ENCODE data around the gene ANKMY1. TPM values are rescaled to one million over a fixed set of nuclear protein-coding genes. Genes with fewer than 3 reads are reported as not detected.
A peak's percentile ranks its signal among the peaks of the same experiment; 100 is the strongest.

ANKMY1 gene
- total RNA-seq, 3 donors from 2014 or later (not counting 1 experiment from before 2014, with no cell fraction given): 43.8 to 51.5 (median 46.6) TPM

GRCh38 chr2:240506406-240507059 is 51.3 kb downstream of the ANKMY1 start:
- H3K27me3 Mint-ChIP-seq (ENCODE audit: low read depth in 2 of 2): no peaks in the 10 kb centered on the region
- H3K36me3 ChIP-seq (ENCODE audit: control insufficient read depth, insufficient read depth, low read length): no peaks in the 10 kb centered on the region
- 89% methylated on average over 17 of the region's 17 CpGs for WGBS (ENCODE audit: insufficient coverage)
- no peak overlapping the region for H3K4me3 ChIP-seq (ENCODE audit: low read length)
- TF ChIP-seq, protein P1, sequence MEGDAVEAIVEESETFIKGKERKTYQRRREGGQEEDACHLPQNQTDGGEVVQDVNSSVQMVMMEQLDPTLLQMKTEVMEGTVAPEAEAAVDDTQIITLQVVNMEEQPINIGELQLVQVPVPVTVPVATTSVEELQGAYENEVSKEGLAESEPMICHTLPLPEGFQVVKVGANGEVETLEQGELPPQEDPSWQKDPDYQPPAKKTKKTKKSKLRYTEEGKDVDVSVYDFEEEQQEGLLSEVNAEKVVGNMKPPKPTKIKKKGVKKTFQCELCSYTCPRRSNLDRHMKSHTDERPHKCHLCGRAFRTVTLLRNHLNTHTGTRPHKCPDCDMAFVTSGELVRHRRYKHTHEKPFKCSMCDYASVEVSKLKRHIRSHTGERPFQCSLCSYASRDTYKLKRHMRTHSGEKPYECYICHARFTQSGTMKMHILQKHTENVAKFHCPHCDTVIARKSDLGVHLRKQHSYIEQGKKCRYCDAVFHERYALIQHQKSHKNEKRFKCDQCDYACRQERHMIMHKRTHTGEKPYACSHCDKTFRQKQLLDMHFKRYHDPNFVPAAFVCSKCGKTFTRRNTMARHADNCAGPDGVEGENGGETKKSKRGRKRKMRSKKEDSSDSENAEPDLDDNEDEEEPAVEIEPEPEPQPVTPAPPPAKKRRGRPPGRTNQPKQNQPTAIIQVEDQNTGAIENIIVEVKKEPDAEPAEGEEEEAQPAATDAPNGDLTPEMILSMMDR (IDR thresholded peaks at IDR 0.05): no peak
- intact Hi-C loops (cut with micrococcal nuclease): no loop called here
- no peaks in the 10 kb centered on the region for H3K27me3 ChIP-seq (ENCODE audit: control insufficient read depth, insufficient read depth, low read length)
- H3K27ac Mint-ChIP-seq: no peak overlapping the region
- H3K9me3 ChIP-seq (ENCODE audit: control insufficient read depth, insufficient read depth, low read length): no peaks in the 10 kb centered on the region
- peaks cover 0 to 5% of the 10 kb centered on the region in 2 donors for H3K4me1 Mint-ChIP-seq
- no peak for DNase-seq
- no peaks in the 10 kb centered on the region for H3K9me3 Mint-ChIP-seq
- no peak overlapping the region for H3K4me3 Mint-ChIP-seq
- H3K36me3 Mint-ChIP-seq: no peaks in the 10 kb centered on the region
- no peaks in the 10 kb centered on the region for H3K4me1 ChIP-seq (ENCODE audit: control insufficient read depth, insufficient read depth, low read length)
- no peak overlapping the region for H3K27ac ChIP-seq (ENCODE audit: low read length)
- no peak for ATAC-seq

- no peaks in the 10 kb centered on the region for H3K27me3 ChIP-seq (ENCODE audit: control insufficient read depth, insufficient read depth, low read length)
- WGBS (ENCODE audit: insufficient coverage): 95% methylated on average over 14 of the region's 14 CpGs
- Mint-ChIP-seq H3K9me3 (no peaks in the 10 kb centered on the region), H3K4me3 (no peak overlapping the region), H3K27ac (no peak overlapping the region), H3K36me3 (no peaks in the 10 kb centered on the region), H3K27me3 (ENCODE audit: low read depth in 2 of 2) (no peaks in the 10 kb centered on the region), H3K4me1 (peaks cover 0 to 5% of the 10 kb centered on the region in 2 donors)
- no peak overlapping the region for H3K27ac ChIP-seq (ENCODE audit: low read length)
- H3K4me3 ChIP-seq (ENCODE audit: low read length): no peak overlapping the region
- no peaks in the 10 kb centered on the region for H3K4me1 ChIP-seq (ENCODE audit: control insufficient read depth, insufficient read depth, low read length)
- no peak for ATAC-seq
- TF ChIP-seq, protein P1 (IDR thresholded peaks at IDR 0.05): no peak
- no peak for DNase-seq
- intact Hi-C loops (cut with micrococcal nuclease): no loop called here
- H3K9me3 ChIP-seq (ENCODE audit: control insufficient read depth, insufficient read depth, low read length): no peaks in the 10 kb centered on the region
- H3K36me3 ChIP-seq (ENCODE audit: control insufficient read depth, insufficient read depth, low read length): no peaks in the 10 kb centered on the region
Measured at GRCh38 chr2:240505910-240506309, 51.9 kb downstream of the ANKMY1 start.

GRCh38 chr2:240503848-240504247 is 53.9 kb downstream of the ANKMY1 start:
- TF ChIP-seq, protein P1 (IDR thresholded peaks at IDR 0.05): no peak
- ATAC-seq (no peak), DNase-seq (peak in 1 of 2 donors; percentile 3)
- WGBS (ENCODE audit: insufficient coverage): 79% methylated on average over 7 of the region's 7 CpGs
- no peaks in the 10 kb centered on the region for H3K9me3 Mint-ChIP-seq
- H3K27ac Mint-ChIP-seq: no peak overlapping the region
- intact Hi-C loops (cut with micrococcal nuclease): no loop called here
- no peaks in the 10 kb centered on the region for H3K4me1 Mint-ChIP-seq
- no peaks in the 10 kb centered on the region for H3K4me1 ChIP-seq (ENCODE audit: control insufficient read depth, insufficient read depth, low read length)
- H3K27me3 Mint-ChIP-seq (ENCODE audit: low read depth in 2 of 2): no peaks in the 10 kb centered on the region
- H3K4me3 Mint-ChIP-seq: no peak overlapping the region
- no peaks in the 10 kb centered on the region for H3K27me3 ChIP-seq (ENCODE audit: control insufficient read depth, insufficient read depth, low read length)
- no peak overlapping the region for H3K4me3 ChIP-seq (ENCODE audit: low read length)
- no peaks in the 10 kb centered on the region for H3K36me3 Mint-ChIP-seq
- H3K27ac ChIP-seq (ENCODE audit: low read length): no peak overlapping the region
- no peaks in the 10 kb centered on the region for H3K9me3 ChIP-seq (ENCODE audit: control insufficient read depth, insufficient read depth, low read length)
- H3K36me3 ChIP-seq (ENCODE audit: control insufficient read depth, insufficient read depth, low read length): peaks cover under 1% of the 10 kb centered on the region

DNA sequence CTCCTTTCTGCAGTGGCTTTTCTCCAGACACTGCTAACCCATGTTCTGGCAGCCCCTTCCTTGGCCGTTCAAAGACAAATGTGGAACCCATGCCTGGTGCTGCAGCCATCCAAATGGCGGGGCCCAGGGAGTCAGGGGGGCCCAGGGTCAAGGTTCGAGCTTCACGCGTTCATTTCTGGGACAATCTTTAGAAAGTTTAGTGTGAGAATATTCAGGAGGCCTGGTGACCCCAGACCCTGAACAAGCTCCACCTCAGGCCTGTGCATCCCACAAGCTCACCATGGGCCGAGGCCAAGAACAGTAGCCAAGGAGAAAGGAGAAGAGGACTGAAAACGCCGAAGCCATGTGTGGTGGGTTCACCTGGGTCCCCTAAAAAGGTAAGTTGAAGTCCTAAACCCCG is 54.4 kb downstream of the ANKMY1 start:
- TF ChIP-seq, protein P1 (IDR thresholded peaks at IDR 0.05): no peak
- no peak overlapping the region for H3K27ac ChIP-seq (ENCODE audit: low read length)
- intact Hi-C loops (cut with micrococcal nuclease): no loop called here
- ATAC-seq (no peak), DNase-seq (peak in 1 of 2 donors; percentile 7)
- 96% methylated on average over 9 of the region's 9 CpGs for WGBS (ENCODE audit: insufficient coverage)
- H3K9me3 Mint-ChIP-seq: no peaks in the 10 kb centered on the region
- H3K4me1 Mint-ChIP-seq: no peaks in the 10 kb centered on the region
- H3K27me3 ChIP-seq (ENCODE audit: control insufficient read depth, insufficient read depth, low read length): no peaks in the 10 kb centered on the region
- H3K27ac Mint-ChIP-seq: no peak overlapping the region
- H3K27me3 Mint-ChIP-seq (ENCODE audit: low read depth in 2 of 2): no peaks in the 10 kb centered on the region
- peaks cover 4% of the 10 kb centered on the region for H3K36me3 ChIP-seq (ENCODE audit: control insufficient read depth, insufficient read depth, low read length)
- no peaks in the 10 kb centered on the region for H3K36me3 Mint-ChIP-seq
- no peaks in the 10 kb centered on the region for H3K9me3 ChIP-seq (ENCODE audit: control insufficient read depth, insufficient read depth, low read length)
- no peak overlapping the region for H3K4me3 ChIP-seq (ENCODE audit: low read length)
- no peak overlapping the region for H3K4me3 Mint-ChIP-seq
- no peaks in the 10 kb centered on the region for H3K4me1 ChIP-seq (ENCODE audit: control insufficient read depth, insufficient read depth, low read length)

Measured in natural killer cell (primary cell).